Mucosa of gallbladder (tissue), 1 donor: Measurements from ENCODE around the gene UTP11. TPM values are rescaled to one million over a fixed set of nuclear protein-coding genes. Genes with fewer than 3 reads are reported as not detected.
A peak's percentile ranks its signal among the peaks of the same experiment; 100 is the strongest.

Source experiments
- DNase-seq: peaks from one replicate; pipeline ENCODE4 v3.0.0-alpha.2; 2020; ENCODE audit warnings: low spot score
- total RNA-seq: library from RNA; stranded (reverse); gene quantifications from one replicate; pipeline ENCODE4 v1.2.1, GENCODE V29; 2021
- donor health status: DM: no; HTN: no; CAD: no.

The UTP11 gene
- total RNA-seq, 1 donor from 2014 or later = 17.7 TPM

GRCh38 chr1:38046333-38046883, 33.9 kb downstream of the UTP11 start, which contains the start of gene POU3F1:
Gene POU3F1 (minus strand): TSS chr1:38046793. CDS start chr1:38046743, 50 bp downstream.
- DNase-seq = no peak

- DNase-seq = peak; percentile 69
Observed at GRCh38 chr1:38046884-38047602, 34.5 kb downstream of the UTP11 start.

GRCh38 chr1:38047603-38048141, 35.1 kb downstream of the UTP11 start:
- DNase-seq = no peak

GRCh38 chr1:38050397-38051078, 38.0 kb downstream of the UTP11 start:
- DNase-seq = no peak

GRCh38 chr1:38051079-38051543, 38.6 kb downstream of the UTP11 start:
- no peak for DNase-seq

GRCh38 chr1:38052750-38053415, 40.3 kb downstream of the UTP11 start:
- no peak for DNase-seq

- DNase-seq = no peak
Observed at GRCh38 chr1:38053416-38054091, 41.0 kb downstream of the UTP11 start.

- DNase-seq = no peak
Observed at GRCh38 chr1:38055398-38055797, 42.9 kb downstream of the UTP11 start.

GRCh38 chr1:38055965-38056364, 43.4 kb downstream of the UTP11 start:
- DNase-seq = no peak

GRCh38 chr1:38059635-38060250, 47.2 kb downstream of the UTP11 start:
- no peak for DNase-seq

- no peak for DNase-seq
Observed at GRCh38 chr1:38060498-38060897, 48.0 kb downstream of the UTP11 start.

GRCh38 chr1:38061290-38061689, 48.8 kb downstream of the UTP11 start:
- DNase-seq = no peak

- no peak for DNase-seq
Observed at GRCh38 chr1:38061883-38062328, 49.4 kb downstream of the UTP11 start.

GRCh38 chr1:38062361-38063288, 50.1 kb downstream of the UTP11 start:
- no peak for DNase-seq

- no peak for DNase-seq
Observed at GRCh38 chr1:38063616-38064015, 51.1 kb downstream of the UTP11 start.

GRCh38 chr1:38064197-38064903, 51.8 kb downstream of the UTP11 start:
- no peak for DNase-seq

GRCh38 chr1:38068220-38068979, 55.9 kb downstream of the UTP11 start:
- no peak for DNase-seq

GRCh38 chr1:38068980-38069340, 56.4 kb downstream of the UTP11 start:
- DNase-seq = no peak
